ENCODE measurements around the gene PIAS2.

PIAS2 gene

GRCh38 chr18:46794607-46795006 is 122.7 kb downstream of the PIAS2 start:
- Histone ChIP-seq H3K36me3 (ENCODE audit: control insufficient read depth, insufficient read depth, low read length, severe bottlenecking) (no peaks in the 10 kb centered on the region), H3K9me3 (ENCODE audit: control insufficient read depth, low read length) (no peaks in the 10 kb centered on the region), H3K27me3 (replicated peaks; ENCODE audit: control insufficient read depth, insufficient read depth, low read length) (no peaks in the 10 kb centered on the region), H3K9ac (ENCODE audit: low read length) (no peak overlapping the region), H3K4me1 (ENCODE audit: control insufficient read depth, insufficient read depth, low read length) (peaks cover 4% of the 10 kb centered on the region), H3K4me3 (ENCODE audit: low read length) (no peak overlapping the region)
- no peak for DNase-seq (ENCODE audit: low read depth)

- DNase-seq (ENCODE audit: low read depth) = no peak
- H3K4me1 ChIP-seq (ENCODE audit: control insufficient read depth, insufficient read depth, low read length) = peaks cover 4% of the 10 kb centered on the region
- no peaks in the 10 kb centered on the region for H3K36me3 ChIP-seq (ENCODE audit: control insufficient read depth, insufficient read depth, low read length, severe bottlenecking)
- no peaks in the 10 kb centered on the region for H3K9me3 ChIP-seq (ENCODE audit: control insufficient read depth, low read length)
- no peak overlapping the region for H3K9ac ChIP-seq (ENCODE audit: low read length)
- no peaks in the 10 kb centered on the region for H3K27me3 ChIP-seq (replicated peaks; ENCODE audit: control insufficient read depth, insufficient read depth, low read length)
- H3K4me3 ChIP-seq (ENCODE audit: low read length) = no peak overlapping the region
These were observed 123.7 kb downstream of the PIAS2 start for GRCh38 chr18:46793565-46793964.

GRCh38 chr18:46789088-46789487 is 128.2 kb downstream of the PIAS2 start:
- Histone ChIP-seq H3K4me1 (ENCODE audit: control insufficient read depth, insufficient read depth, low read length) (peaks cover 4% of the 10 kb centered on the region), H3K27me3 (replicated peaks; ENCODE audit: control insufficient read depth, insufficient read depth, low read length) (no peaks in the 10 kb centered on the region), H3K9me3 (ENCODE audit: control insufficient read depth, low read length) (no peaks in the 10 kb centered on the region), H3K9ac (ENCODE audit: low read length) (no peak overlapping the region), H3K4me3 (ENCODE audit: low read length) (no peak overlapping the region), H3K36me3 (ENCODE audit: control insufficient read depth, insufficient read depth, low read length, severe bottlenecking) (no peaks in the 10 kb centered on the region)
- DNase-seq (ENCODE audit: low read depth) = no peak

- no peak for DNase-seq (ENCODE audit: low read depth)
These were observed 129.6 kb downstream of the PIAS2 start for GRCh38 chr18:46787674-46788073.

GRCh38 chr18:46772357-46772756 is 144.9 kb downstream of the PIAS2 start:
- Histone ChIP-seq H3K9me3 (ENCODE audit: control insufficient read depth, low read length) (no peaks in the 10 kb centered on the region), H3K9ac (ENCODE audit: low read length) (no peak overlapping the region), H3K4me3 (ENCODE audit: low read length) (no peak overlapping the region), H3K27me3 (replicated peaks; ENCODE audit: control insufficient read depth, insufficient read depth, low read length) (peaks cover 39% of the 10 kb centered on the region), H3K4me1 (ENCODE audit: control insufficient read depth, insufficient read depth, low read length) (no peaks in the 10 kb centered on the region), H3K36me3 (ENCODE audit: control insufficient read depth, insufficient read depth, low read length, severe bottlenecking) (no peaks in the 10 kb centered on the region)
- no peak for DNase-seq (ENCODE audit: low read depth)

More at GRCh38 chr18:46787674-46788073, 129.6 kb downstream of the PIAS2 start:
- Histone ChIP-seq H3K27me3 (replicated peaks; ENCODE audit: control insufficient read depth, insufficient read depth, low read length) (no peaks in the 10 kb centered on the region), H3K36me3 (ENCODE audit: control insufficient read depth, insufficient read depth, low read length, severe bottlenecking) (no peaks in the 10 kb centered on the region), H3K9me3 (ENCODE audit: control insufficient read depth, low read length) (no peaks in the 10 kb centered on the region), H3K4me1 (ENCODE audit: control insufficient read depth, insufficient read depth, low read length) (peaks cover 2% of the 10 kb centered on the region), H3K4me3 (ENCODE audit: low read length) (no peak overlapping the region), H3K9ac (ENCODE audit: low read length) (no peak overlapping the region)

GRCh38 chr18:46771141-46771540 is 146.2 kb downstream of the PIAS2 start:
- no peaks in the 10 kb centered on the region for H3K36me3 ChIP-seq (ENCODE audit: control insufficient read depth, insufficient read depth, low read length, severe bottlenecking)
- H3K4me1 ChIP-seq (ENCODE audit: control insufficient read depth, insufficient read depth, low read length) = no peaks in the 10 kb centered on the region
- no peak overlapping the region for H3K4me3 ChIP-seq (ENCODE audit: low read length)
- H3K27me3 ChIP-seq (replicated peaks; ENCODE audit: control insufficient read depth, insufficient read depth, low read length) = peaks cover 39% of the 10 kb centered on the region
- no peaks in the 10 kb centered on the region for H3K9me3 ChIP-seq (ENCODE audit: control insufficient read depth, low read length)
- H3K9ac ChIP-seq (ENCODE audit: low read length) = no peak overlapping the region
- DNase-seq (ENCODE audit: low read depth) = no peak

GRCh38 chr18:46770708-46771107 is 146.6 kb downstream of the PIAS2 start:
- Histone ChIP-seq H3K27me3 (replicated peaks; ENCODE audit: control insufficient read depth, insufficient read depth, low read length) (peaks cover 41% of the 10 kb centered on the region), H3K4me1 (ENCODE audit: control insufficient read depth, insufficient read depth, low read length) (no peaks in the 10 kb centered on the region), H3K9me3 (ENCODE audit: control insufficient read depth, low read length) (no peaks in the 10 kb centered on the region), H3K9ac (ENCODE audit: low read length) (no peak overlapping the region), H3K4me3 (ENCODE audit: low read length) (no peak overlapping the region), H3K36me3 (ENCODE audit: control insufficient read depth, insufficient read depth, low read length, severe bottlenecking) (no peaks in the 10 kb centered on the region)
- no peak for DNase-seq (ENCODE audit: low read depth)

GRCh38 chr18:46768166-46768921 is 149.0 kb downstream of the PIAS2 start:
- no peaks in the 10 kb centered on the region for H3K4me1 ChIP-seq (ENCODE audit: control insufficient read depth, insufficient read depth, low read length)
- no peak overlapping the region for H3K9ac ChIP-seq (ENCODE audit: low read length)
- H3K4me3 ChIP-seq (ENCODE audit: low read length) = no peak overlapping the region
- H3K9me3 ChIP-seq (ENCODE audit: control insufficient read depth, low read length) = no peaks in the 10 kb centered on the region
- no peaks in the 10 kb centered on the region for H3K36me3 ChIP-seq (ENCODE audit: control insufficient read depth, insufficient read depth, low read length, severe bottlenecking)
- H3K27me3 ChIP-seq (replicated peaks; ENCODE audit: control insufficient read depth, insufficient read depth, low read length) = peaks cover 63% of the 10 kb centered on the region
- no peak for DNase-seq (ENCODE audit: low read depth)

GRCh38 chr18:46767217-46767616 is 150.1 kb downstream of the PIAS2 start:
- no peak for DNase-seq (ENCODE audit: low read depth)
- Histone ChIP-seq H3K9ac (ENCODE audit: low read length) (no peak overlapping the region), H3K9me3 (ENCODE audit: control insufficient read depth, low read length) (no peaks in the 10 kb centered on the region), H3K36me3 (ENCODE audit: control insufficient read depth, insufficient read depth, low read length, severe bottlenecking) (no peaks in the 10 kb centered on the region), H3K27me3 (replicated peaks; ENCODE audit: control insufficient read depth, insufficient read depth, low read length) (peaks cover 69% of the 10 kb centered on the region), H3K4me3 (ENCODE audit: low read length) (no peak overlapping the region), H3K4me1 (ENCODE audit: control insufficient read depth, insufficient read depth, low read length) (no peaks in the 10 kb centered on the region)

- Histone ChIP-seq H3K4me1 (ENCODE audit: control insufficient read depth, insufficient read depth, low read length) (no peaks in the 10 kb centered on the region), H3K9me3 (ENCODE audit: control insufficient read depth, low read length) (no peaks in the 10 kb centered on the region), H3K36me3 (ENCODE audit: control insufficient read depth, insufficient read depth, low read length, severe bottlenecking) (no peaks in the 10 kb centered on the region), H3K27me3 (replicated peaks; ENCODE audit: control insufficient read depth, insufficient read depth, low read length) (peaks cover 63% of the 10 kb centered on the region), H3K4me3 (ENCODE audit: low read length) (no peak overlapping the region), H3K9ac (ENCODE audit: low read length) (no peak overlapping the region)
- no peak for DNase-seq (ENCODE audit: low read depth)
These were observed 152.7 kb downstream of the PIAS2 start for GRCh38 chr18:46764586-46764985.

GRCh38 chr18:46761059-46761769 is 156.1 kb downstream of the PIAS2 start:
- peaks cover 6% of the 10 kb centered on the region for H3K4me1 ChIP-seq (ENCODE audit: control insufficient read depth, insufficient read depth, low read length)
- H3K9me3 ChIP-seq (ENCODE audit: control insufficient read depth, low read length) = no peaks in the 10 kb centered on the region
- peaks cover 63% of the 10 kb centered on the region for H3K27me3 ChIP-seq (replicated peaks; ENCODE audit: control insufficient read depth, insufficient read depth, low read length)
- no peak overlapping the region for H3K4me3 ChIP-seq (ENCODE audit: low read length)
- no peak for DNase-seq (ENCODE audit: low read depth)
- H3K9ac ChIP-seq (ENCODE audit: low read length) = no peak overlapping the region
- no peaks in the 10 kb centered on the region for H3K36me3 ChIP-seq (ENCODE audit: control insufficient read depth, insufficient read depth, low read length, severe bottlenecking)

All from adipocyte (in vitro differentiated cells).